ENCODE data around the gene NEK4.

- TF ChIP-seq ZBTB7A (tag by site-specific recombination; IDR thresholded peaks at IDR 0.05; ENCODE audit: low read depth) = no peak
- no peak for TF ChIP-seq ZNF660 (tag by site-specific recombination; IDR thresholded peaks at IDR 0.05)
- TF ChIP-seq, protein P1, sequence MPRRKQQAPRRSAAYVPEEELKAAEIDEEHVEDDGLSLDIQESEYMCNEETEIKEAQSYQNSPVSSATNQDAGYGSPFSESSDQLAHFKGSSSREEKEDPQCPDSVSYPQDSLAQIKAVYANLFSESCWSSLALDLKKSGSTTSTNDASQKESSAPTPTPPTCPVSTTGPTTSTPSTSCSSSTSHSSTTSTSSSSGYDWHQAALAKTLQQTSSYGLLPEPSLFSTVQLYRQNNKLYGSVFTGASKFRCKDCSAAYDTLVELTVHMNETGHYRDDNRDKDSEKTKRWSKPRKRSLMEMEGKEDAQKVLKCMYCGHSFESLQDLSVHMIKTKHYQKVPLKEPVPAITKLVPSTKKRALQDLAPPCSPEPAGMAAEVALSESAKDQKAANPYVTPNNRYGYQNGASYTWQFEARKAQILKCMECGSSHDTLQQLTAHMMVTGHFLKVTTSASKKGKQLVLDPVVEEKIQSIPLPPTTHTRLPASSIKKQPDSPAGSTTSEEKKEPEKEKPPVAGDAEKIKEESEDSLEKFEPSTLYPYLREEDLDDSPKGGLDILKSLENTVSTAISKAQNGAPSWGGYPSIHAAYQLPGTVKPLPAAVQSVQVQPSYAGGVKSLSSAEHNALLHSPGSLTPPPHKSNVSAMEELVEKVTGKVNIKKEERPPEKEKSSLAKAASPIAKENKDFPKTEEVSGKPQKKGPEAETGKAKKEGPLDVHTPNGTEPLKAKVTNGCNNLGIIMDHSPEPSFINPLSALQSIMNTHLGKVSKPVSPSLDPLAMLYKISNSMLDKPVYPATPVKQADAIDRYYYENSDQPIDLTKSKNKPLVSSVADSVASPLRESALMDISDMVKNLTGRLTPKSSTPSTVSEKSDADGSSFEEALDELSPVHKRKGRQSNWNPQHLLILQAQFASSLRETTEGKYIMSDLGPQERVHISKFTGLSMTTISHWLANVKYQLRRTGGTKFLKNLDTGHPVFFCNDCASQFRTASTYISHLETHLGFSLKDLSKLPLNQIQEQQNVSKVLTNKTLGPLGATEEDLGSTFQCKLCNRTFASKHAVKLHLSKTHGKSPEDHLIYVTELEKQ (tag by site-specific recombination; IDR thresholded peaks at IDR 0.05; ENCODE audit: borderline replicate concordance) = no peak
- no peak for TF ChIP-seq ZNF514 (tag by site-specific recombination; IDR thresholded peaks at IDR 0.05)
- TF ChIP-seq ELK4 (IDR thresholded peaks at IDR 0.05; ENCODE audit: borderline replicate concordance, low read depth, low read length) = no peak
- no peak for TF ChIP-seq ZNF341 (tag by site-specific recombination; IDR thresholded peaks at IDR 0.05; ENCODE audit: low read depth)
- TF ChIP-seq ZNF24 (tag by site-specific recombination; IDR thresholded peaks at IDR 0.05) = no peak
- TF ChIP-seq, protein P2, sequence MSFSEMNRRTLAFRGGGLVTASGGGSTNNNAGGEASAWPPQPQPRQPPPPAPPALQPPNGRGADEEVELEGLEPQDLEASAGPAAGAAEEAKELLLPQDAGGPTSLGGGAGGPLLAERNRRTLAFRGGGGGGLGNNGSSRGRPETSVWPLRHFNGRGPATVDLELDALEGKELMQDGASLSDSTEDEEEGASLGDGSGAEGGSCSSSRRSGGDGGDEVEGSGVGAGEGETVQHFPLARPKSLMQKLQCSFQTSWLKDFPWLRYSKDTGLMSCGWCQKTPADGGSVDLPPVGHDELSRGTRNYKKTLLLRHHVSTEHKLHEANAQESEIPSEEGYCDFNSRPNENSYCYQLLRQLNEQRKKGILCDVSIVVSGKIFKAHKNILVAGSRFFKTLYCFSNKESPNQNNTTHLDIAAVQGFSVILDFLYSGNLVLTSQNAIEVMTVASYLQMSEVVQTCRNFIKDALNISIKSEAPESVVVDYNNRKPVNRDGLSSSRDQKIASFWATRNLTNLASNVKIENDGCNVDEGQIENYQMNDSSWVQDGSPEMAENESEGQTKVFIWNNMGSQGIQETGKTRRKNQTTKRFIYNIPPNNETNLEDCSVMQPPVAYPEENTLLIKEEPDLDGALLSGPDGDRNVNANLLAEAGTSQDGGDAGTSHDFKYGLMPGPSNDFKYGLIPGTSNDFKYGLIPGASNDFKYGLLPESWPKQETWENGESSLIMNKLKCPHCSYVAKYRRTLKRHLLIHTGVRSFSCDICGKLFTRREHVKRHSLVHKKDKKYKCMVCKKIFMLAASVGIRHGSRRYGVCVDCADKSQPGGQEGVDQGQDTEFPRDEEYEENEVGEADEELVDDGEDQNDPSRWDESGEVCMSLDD (tag by site-specific recombination; IDR thresholded peaks at IDR 0.05) = no peak
- TF ChIP-seq ZNF23 (tag by site-specific recombination; IDR thresholded peaks at IDR 0.05; ENCODE audit: borderline replicate concordance) = no peak
- TF ChIP-seq ZNF311 (tag by site-specific recombination; IDR thresholded peaks at IDR 0.05; ENCODE audit: borderline replicate concordance) = no peak
- TF ChIP-seq YY1 (tag by site-specific recombination; IDR thresholded peaks at IDR 0.05) = no peak
Observed at GRCh38 chr3:52724511-52724910, 46.2 kb downstream of the NEK4 start.
